IMR-90 (cell line): ENCODE data around the gene SRSF5. TPM values are rescaled to one million over a fixed set of nuclear protein-coding genes. Genes with fewer than 3 reads are reported as not detected.

Source experiments
- ATAC-seq: fragments of 200-7000 bp; cut with Tn5 transposase; 2 replicates; pipeline ENCODE4 v1.9.1; 2020; ENCODE audit warnings: low read depth, mild to moderate bottlenecking, moderate library complexity
- BruUV-seq: library from RNA; stranded (reverse); fragments of 400-500 nt; replicated peaks from 2 replicates; lab custom pipeline; 2021; lab: Mats Ljungman, UMichigan
- CTCF ChIA-PET: fragments of 300-600 bp; formaldehyde crosslinking; extraction: SDS; loops from one replicate; lab custom pipeline; 2021; ENCODE audit warnings: antibody characterized with exemption; lab: Yijun Ruan, JAX
- POLR2A ChIA-PET: fragments of 300-600 bp; sonication (Branson Sonifier 250); formaldehyde crosslinking; loops from one replicate; lab custom pipeline; 2022; ENCODE audit warnings: antibody characterized with exemption; ENCODE audit not compliant: unreplicated experiment; lab: Charles Lee
- DNase-seq: peaks from one replicate; pipeline ENCODE4 v3.0.0; 2013
- H2AFZ ChIP-seq: replicated peaks from 2 replicates; pipeline ENCODE3; 2013; ENCODE audit warnings: low read length, mild to moderate bottlenecking; ENCODE audit not compliant: poor library complexity
- H2AK5ac ChIP-seq: 2 replicates; pipeline ENCODE4 v1.6.1; 2013; ENCODE audit warnings: low read depth, low read length, inconsistent platforms
- H2AK9ac ChIP-seq: replicated peaks from 2 replicates; pipeline ENCODE3; 2013; ENCODE audit warnings: mild to moderate bottlenecking, low read depth, low read length, moderate library complexity; ENCODE audit not compliant: poor library complexity
- H2BK120ac ChIP-seq: 2 replicates; pipeline ENCODE4 v1.6.1; 2013; ENCODE audit warnings: low read depth, low read length, inconsistent platforms
- H2BK15ac ChIP-seq: 3 replicates; pipeline ENCODE4 v1.6.1; 2013; ENCODE audit warnings: low read depth, low read length, inconsistent platforms
- H2BK20ac ChIP-seq: 2 replicates; pipeline ENCODE4 v1.6.1; 2013; ENCODE audit warnings: low read depth, mild to moderate bottlenecking, inconsistent platforms, low read length, moderate library complexity
- H2BK5ac ChIP-seq: 2 replicates; pipeline ENCODE4 v1.6.1; 2013; ENCODE audit warnings: mild to moderate bottlenecking, low read depth, low read length, inconsistent platforms; ENCODE audit not compliant: poor library complexity, severe bottlenecking
- H3K14ac ChIP-seq: replicated peaks from 2 replicates; pipeline ENCODE4 v1.6.1; 2013; ENCODE audit warnings: low read depth, low read length, inconsistent platforms
- H3K18ac ChIP-seq: 2 replicates; pipeline ENCODE4 v1.6.1; 2013; ENCODE audit warnings: low read depth, low read length, control low read depth
- H3K23ac ChIP-seq: 2 replicates; pipeline ENCODE4 v1.6.1; 2013; ENCODE audit warnings: low read depth, low read length, inconsistent platforms
- H3K27ac ChIP-seq: 2 replicates; pipeline ENCODE4 v1.5.1; 2013; ENCODE audit warnings: mild to moderate bottlenecking, control low read depth, low read length; ENCODE audit not compliant: insufficient read depth
- H3K27me3 ChIP-seq: 2 replicates; pipeline ENCODE4 v1.6.1; 2013; ENCODE audit warnings: low read length; ENCODE audit not compliant: control insufficient read depth, insufficient read depth
- H3K36me3 ChIP-seq: 2 replicates; pipeline ENCODE4 v1.6.1; 2013; ENCODE audit warnings: low read length, mixed read lengths; ENCODE audit not compliant: control insufficient read depth, insufficient read depth
- H3K4ac ChIP-seq: 2 replicates; pipeline ENCODE4 v1.6.1; 2013; ENCODE audit warnings: low read depth, low read length, inconsistent platforms
- H3K4me1 ChIP-seq: 2 replicates; pipeline ENCODE4 v1.6.1; 2013; ENCODE audit warnings: low read length, mixed read lengths; ENCODE audit not compliant: control insufficient read depth, insufficient read depth
- H3K4me2 ChIP-seq: 2 replicates; pipeline ENCODE4 v1.6.1; 2013; ENCODE audit warnings: low read depth, mild to moderate bottlenecking, control low read depth, low read length, moderate library complexity
- H3K4me3 ChIP-seq: 2 replicates; pipeline ENCODE4 v1.5.1; 2013; ENCODE audit warnings: low read depth, mild to moderate bottlenecking, control low read depth, low read length, moderate library complexity; ENCODE audit not compliant: insufficient read depth
- H3K56ac ChIP-seq: 2 replicates; pipeline ENCODE4 v1.6.1; 2013; ENCODE audit warnings: low read length, inconsistent platforms; ENCODE audit not compliant: insufficient read depth; ENCODE audit errors: extremely low read depth
- H3K79me1 ChIP-seq, 2 experiments: 2 replicates each; pipeline ENCODE4 v1.6.1; 2013; ENCODE audit warnings: low read length in 2 of 2, inconsistent platforms in 1 of 2, low read depth in 1 of 2
- H3K9ac ChIP-seq: 2 replicates; pipeline ENCODE4 v1.6.1; 2013; ENCODE audit warnings: low read depth, low read length, control low read depth
- H3K9me1 ChIP-seq: 2 replicates; pipeline ENCODE4 v1.6.1; 2013; ENCODE audit warnings: low read length, inconsistent platforms; ENCODE audit not compliant: insufficient read depth
- H3K9me3 ChIP-seq: 2 replicates; pipeline ENCODE4 v1.6.1; 2013; ENCODE audit warnings: low read length; ENCODE audit not compliant: control insufficient read depth, insufficient read depth
- H4K20me1 ChIP-seq: 2 replicates; pipeline ENCODE4 v1.6.1; 2013; ENCODE audit warnings: low read length, inconsistent platforms; ENCODE audit not compliant: insufficient read depth
- H4K5ac ChIP-seq: 2 replicates; pipeline ENCODE4 v1.6.1; 2013; ENCODE audit warnings: mild to moderate bottlenecking, low read depth, low read length, control low read depth
- H4K8ac ChIP-seq, 2 experiments: 2 replicates each; pipeline ENCODE4 v1.6.1; 2013; ENCODE audit warnings: low read depth in 2 of 2, low read length in 2 of 2, control low read depth in 1 of 2, inconsistent platforms in 1 of 2
- H4K91ac ChIP-seq: 2 replicates; pipeline ENCODE4 v1.6.1; 2013; ENCODE audit warnings: low read depth, low read length, inconsistent platforms; ENCODE audit not compliant: insufficient read depth
- CEBPB ChIP-seq: IDR thresholded peaks from 2 replicates; pipeline ENCODE4 v1.6.1; 2012; ENCODE audit warnings: low read depth, low read length, improper control_type of control experiment
- MAZ ChIP-seq: IDR thresholded peaks from 2 replicates; pipeline ENCODE4 v1.6.1; 2012; ENCODE audit warnings: low read depth, mild to moderate bottlenecking, low read length, improper control_type of control experiment, moderate library complexity, borderline replicate concordance
- POLR2A ChIP-seq: IDR thresholded peaks from 2 replicates; pipeline ENCODE4 v1.6.1; 2012; ENCODE audit warnings: mild to moderate bottlenecking, low read depth, low read length
- RAD21 ChIP-seq: IDR thresholded peaks from 2 replicates; pipeline ENCODE4 v1.6.1; 2012; ENCODE audit warnings: low read length, improper control_type of control experiment
- RCOR1 ChIP-seq: IDR thresholded peaks from 2 replicates; pipeline ENCODE4 v1.6.1; 2012; ENCODE audit warnings: mild to moderate bottlenecking, low read length, improper control_type of control experiment; ENCODE audit not compliant: insufficient replicate concordance
- SMC3 ChIP-seq: fragments of 150-350 bp; IDR thresholded peaks from 2 replicates; pipeline ENCODE4 v1.6.1; 2016; ENCODE audit warnings: low read depth, mild to moderate bottlenecking, antibody characterized with exemption, low read length, moderate library complexity
- WGBS, 2 experiments: methylation state at CpG; one replicate each; pipeline versions ENCODE4 v1.1.5 to v1.1.7; 2013; ENCODE audit warnings: missing lambda C conversion rate in 2 of 2; ENCODE audit not compliant: insufficient read length in 1 of 2; ENCODE audit errors: extremely low coverage in 2 of 2; 5-methylcytosine and 5-hydroxymethylcytosine counted together
- dilution Hi-C: fragments of 300-500 bp; cut with HindIII; formaldehyde crosslinking; loops from one replicate; pipeline ENCODE4 v1.14.3; 2018; ENCODE audit warnings: low sequenced_read_pairs; ENCODE audit not compliant: unreplicated experiment
- in situ Hi-C: fragments of 300-500 bp; cut with MboI; formaldehyde crosslinking; loops from 3 replicates; pipeline ENCODE4 v1.14.3; 2019; ENCODE audit warnings: low sequenced_read_pairs, inconsistent platforms, mixed read lengths
- intact Hi-C: fragments of 100-400 bp; cut with micrococcal nuclease; formaldehyde crosslinking; loops from 2 replicates; pipeline ENCODE4 v1.10.0; 2022
- polyA plus RNA-seq, 3 experiments: library from polyadenylated mRNA; depleted of rRNA; stranded (reverse); fragments of >200 nt; gene quantifications; 2 replicates each; pipeline ENCODE4 v1.2.3, GENCODE V29; 2012; ENCODE audit warnings: low replicate concordance in 1 of 3
- total RNA-seq: library from RNA; depleted of rRNA; stranded (reverse); fragments of >200 nt; gene quantifications from 2 replicates; pipeline ENCODE4 v1.2.3, GENCODE V29; 2012
- TF ChIP-seq, protein P1 (sequence below): conservative IDR thresholded peaks from 2 replicates; pipeline ENCODE4 v1.5.1; 2012; ENCODE audit warnings: mild to moderate bottlenecking, low read depth, low read length, improper control_type of control experiment

The SRSF5 gene
- total and polyA plus RNA-seq, 2 of the 4 experiments (the other 2 are of a cell fraction), result 29.4 to 229 TPM

DNA sequence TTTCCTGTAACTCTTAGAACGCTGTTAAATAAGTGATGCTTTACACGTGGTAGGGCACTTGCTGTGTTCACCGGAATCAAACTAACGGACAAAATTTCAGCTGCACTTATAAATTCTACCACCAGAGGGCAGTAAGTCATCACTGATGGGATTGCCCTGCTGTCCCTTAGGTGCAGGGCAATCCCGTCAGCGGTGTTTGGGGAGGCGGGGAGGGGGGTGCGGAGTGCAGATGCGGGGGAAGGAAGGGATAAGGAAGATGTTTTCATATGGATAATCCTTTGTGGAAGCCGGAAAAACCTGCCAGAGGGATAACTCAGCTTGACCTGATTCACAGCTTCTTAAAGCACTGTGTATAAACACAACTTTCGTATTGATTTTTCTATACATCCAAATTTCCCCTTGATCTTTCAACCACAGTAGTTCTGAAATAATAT lies 51.8 kb downstream of the SRSF5 start:
- no peak overlapping the region for H3K4ac ChIP-seq
- no peak overlapping the region for H3K4me2 ChIP-seq
- H3K36me3 ChIP-seq, result no peaks in the 10 kb centered on the region
- ChIA-PET CTCF (interaction anchor here (0.6 to 1.8 kb wide), 9 partner anchors 60 to 491 kb away, joined by 3 to 13 read pairs (median 3); partner anchors contain the start of gene SMOC1), POLR2A (no interaction called here)
- BruUV-seq, result no TSS peak
- no peak overlapping the region for H2BK120ac ChIP-seq
- H2AFZ ChIP-seq, result peak overlapping the region; percentile 62
- H3K4me3 ChIP-seq, result no peak overlapping the region
- H3K9ac ChIP-seq, result no peak overlapping the region
- H2AK9ac ChIP-seq, result no peak overlapping the region
- peak; percentile 91 for ATAC-seq
- no peak overlapping the region for H3K23ac ChIP-seq
- no peak overlapping the region for H4K8ac ChIP-seq
- peaks cover 24% of the 10 kb centered on the region for H3K27me3 ChIP-seq
- no peak overlapping the region for H2AK5ac ChIP-seq
- TF ChIP-seq MAZ (peak; percentile 44; the same call in 1 of the 2 replicates), CEBPB (no peak), RAD21 (peak; percentile 98), RCOR1 (no peak), POLR2A (peak; percentile 44; the same call in 1 of the 2 replicates), SMC3 (peak; percentile 99)
- TF ChIP-seq, protein P1, sequence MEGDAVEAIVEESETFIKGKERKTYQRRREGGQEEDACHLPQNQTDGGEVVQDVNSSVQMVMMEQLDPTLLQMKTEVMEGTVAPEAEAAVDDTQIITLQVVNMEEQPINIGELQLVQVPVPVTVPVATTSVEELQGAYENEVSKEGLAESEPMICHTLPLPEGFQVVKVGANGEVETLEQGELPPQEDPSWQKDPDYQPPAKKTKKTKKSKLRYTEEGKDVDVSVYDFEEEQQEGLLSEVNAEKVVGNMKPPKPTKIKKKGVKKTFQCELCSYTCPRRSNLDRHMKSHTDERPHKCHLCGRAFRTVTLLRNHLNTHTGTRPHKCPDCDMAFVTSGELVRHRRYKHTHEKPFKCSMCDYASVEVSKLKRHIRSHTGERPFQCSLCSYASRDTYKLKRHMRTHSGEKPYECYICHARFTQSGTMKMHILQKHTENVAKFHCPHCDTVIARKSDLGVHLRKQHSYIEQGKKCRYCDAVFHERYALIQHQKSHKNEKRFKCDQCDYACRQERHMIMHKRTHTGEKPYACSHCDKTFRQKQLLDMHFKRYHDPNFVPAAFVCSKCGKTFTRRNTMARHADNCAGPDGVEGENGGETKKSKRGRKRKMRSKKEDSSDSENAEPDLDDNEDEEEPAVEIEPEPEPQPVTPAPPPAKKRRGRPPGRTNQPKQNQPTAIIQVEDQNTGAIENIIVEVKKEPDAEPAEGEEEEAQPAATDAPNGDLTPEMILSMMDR, result peak; percentile 93
- H3K9me1 ChIP-seq, result no peaks in the 10 kb centered on the region
- H2BK20ac ChIP-seq, result no peak overlapping the region
- H3K56ac ChIP-seq, result no peak overlapping the region
- no peak overlapping the region for H4K91ac ChIP-seq
- 60% methylated on average over 1 of the region's 11 CpGs; no CpG with 5 or more reads in 1 of the 2 experiments for WGBS, 2 experiments
- in situ Hi-C loops, result loop anchor here (5.0 kb wide), 1 partner anchor 209 kb away; no protein-coding TSS in a partner anchor
- H2BK5ac ChIP-seq, result no peak overlapping the region
- no peaks in the 10 kb centered on the region for H3K79me1 ChIP-seq
- no peaks in the 10 kb centered on the region for H4K20me1 ChIP-seq
- no peak overlapping the region for H3K14ac ChIP-seq
- H3K9me3 ChIP-seq, result no peaks in the 10 kb centered on the region
- H3K27ac ChIP-seq, result no peak overlapping the region
- H3K18ac ChIP-seq, result no peak overlapping the region
- dilution Hi-C loops, result no loop called here
- H2BK15ac ChIP-seq, result no peak overlapping the region
- H3K4me1 ChIP-seq, result no peaks in the 10 kb centered on the region
- intact Hi-C loops, result loop anchor here (1.0 to 5.0 kb wide), 6 partner anchors 58 to 750 kb away; no protein-coding TSS in a partner anchor
- DNase-seq, result peak; percentile 60
- H4K5ac ChIP-seq, result no peak overlapping the region
